SH-SY5Y (cell line): ENCODE measurements around the gene ZNF513.

Experiments used
- GATA2 ChIP-seq: IDR thresholded peaks from 2 replicates; pipeline ENCODE4 v1.6.1; 2011; ENCODE audit warnings: mild to moderate bottlenecking, low read depth, low read length
- GATA3 ChIP-seq: IDR thresholded peaks from 2 replicates; pipeline ENCODE4 v1.6.1; 2011; ENCODE audit warnings: low read depth, mild to moderate bottlenecking, low read length, moderate library complexity

GRCh38 chr2:27376151-27376865 is 4.2 kb downstream of the ZNF513 start:
- TF ChIP-seq GATA2 (no peak), GATA3 (no peak)
